PC-9 (cell line): ENCODE measurements around the gene HIPK1. TPM values are rescaled to one million over a fixed set of nuclear protein-coding genes. Genes with fewer than 3 reads are reported as not detected.
"Not testable (repeated sequence)": the region's sequence is repeated elsewhere in the genome, so short reads cannot be mapped to it uniquely, and the experiment has no call there.

Experiments used
- BruUV-seq: library from RNA; stranded (reverse); fragments of 400-500 nt; replicated peaks from 2 replicates; lab custom pipeline; 2021; lab: Mats Ljungman, UMichigan
- CTCF ChIA-PET: fragments of 300-600 bp; sonication (Branson Sonifier 250); formaldehyde crosslinking; loops from one replicate; lab custom pipeline; 2022; ENCODE audit warnings: antibody characterized with exemption; lab: Charles Lee
- POLR2A ChIA-PET: fragments of 300-600 bp; sonication (Branson Sonifier 250); formaldehyde crosslinking; loops from one replicate; lab custom pipeline; 2022; ENCODE audit warnings: antibody characterized with exemption; ENCODE audit not compliant: unreplicated experiment; lab: Charles Lee
- DNase-seq, 2 experiments: peaks; one replicate each; pipeline versions ENCODE4 v3.0.0 to v3.0.0-alpha.2; 2015 to 2022; ENCODE audit warnings: mixed read lengths in 1 of 2
- H2AFZ ChIP-seq: fragments of 200-600 bp; sonication (generic); 2 replicates; pipeline ENCODE4 v1.8.1; 2017; ENCODE audit warnings: antibody characterized with exemption
- H3F3A ChIP-seq: fragments of 200-600 bp; sonication (generic); 2 replicates; pipeline ENCODE4 v1.8.1; 2017; ENCODE audit warnings: antibody characterized with exemption, mild to moderate bottlenecking, low read depth; ENCODE audit not compliant: insufficient read depth
- H3K27ac ChIP-seq: fragments of 200-600 bp; sonication (generic); 2 replicates; pipeline ENCODE4 v1.6.1; 2016; ENCODE audit warnings: mixed run types
- H3K27me3 ChIP-seq: fragments of 200-600 bp; sonication (generic); 2 replicates; pipeline ENCODE4 v1.6.1; 2016; ENCODE audit warnings: low read depth, mixed run types; ENCODE audit not compliant: insufficient read depth
- H3K36me3 ChIP-seq: fragments of 200-600 bp; sonication (generic); 2 replicates; pipeline ENCODE4 v1.6.1; 2016; ENCODE audit warnings: low read depth, mixed run types
- H3K4me1 ChIP-seq: fragments of 200-600 bp; sonication (generic); replicated peaks from 2 replicates; pipeline ENCODE4 v1.6.1; 2016; ENCODE audit warnings: mixed run types; ENCODE audit not compliant: insufficient read depth
- H3K4me2 ChIP-seq: fragments of 200-600 bp; sonication (generic); 2 replicates; pipeline ENCODE4 v1.6.1; 2017; ENCODE audit warnings: mixed run types
- H3K4me3 ChIP-seq: fragments of 200-600 bp; sonication (generic); 2 replicates; pipeline ENCODE4 v1.6.1; 2016; ENCODE audit warnings: mixed run types
- H3K79me2 ChIP-seq: fragments of 200-600 bp; sonication (generic); 2 replicates; pipeline ENCODE4 v1.6.1; 2017; ENCODE audit warnings: low read depth, mixed run types
- H3K9me2 ChIP-seq: fragments of 200-600 bp; sonication (generic); 2 replicates; pipeline ENCODE4 v1.8.1; 2017; ENCODE audit warnings: mild to moderate bottlenecking; ENCODE audit not compliant: insufficient read depth
- H3K9me3 ChIP-seq: fragments of 200-600 bp; sonication (generic); 2 replicates; pipeline ENCODE4 v1.8.1; 2016; ENCODE audit warnings: low read depth; ENCODE audit not compliant: insufficient read depth
- H4K20me1 ChIP-seq: fragments of 200-600 bp; sonication (generic); 2 replicates; pipeline ENCODE4 v1.8.1; 2017; ENCODE audit not compliant: insufficient read depth
- EZH2 ChIP-seq: fragments of 200-600 bp; sonication (generic); IDR thresholded peaks from 2 replicates; pipeline ENCODE4 v1.8.0; 2017; ENCODE audit warnings: antibody characterized with exemption, low read depth
- intact Hi-C: fragments of 100-400 bp; cut with micrococcal nuclease; formaldehyde crosslinking; loops from one replicate; pipeline ENCODE4 v1.10.0; 2022; ENCODE audit not compliant: unreplicated experiment
- total RNA-seq: library from RNA; stranded (reverse); gene quantifications from 2 replicates; pipeline ENCODE4 v1.2.3, GENCODE V29; 2021
- TF ChIP-seq, protein P1 (sequence below): fragments of 200-600 bp; sonication (generic); conservative IDR thresholded peaks from 2 replicates; pipeline ENCODE4 v1.6.1; 2017; ENCODE audit warnings: mixed run types, antibody characterized with exemption, mild to moderate bottlenecking, moderate library complexity

HIPK1 gene
- total RNA-seq, 1 experiment from 2014 or later: 26.3 TPM

DNA sequence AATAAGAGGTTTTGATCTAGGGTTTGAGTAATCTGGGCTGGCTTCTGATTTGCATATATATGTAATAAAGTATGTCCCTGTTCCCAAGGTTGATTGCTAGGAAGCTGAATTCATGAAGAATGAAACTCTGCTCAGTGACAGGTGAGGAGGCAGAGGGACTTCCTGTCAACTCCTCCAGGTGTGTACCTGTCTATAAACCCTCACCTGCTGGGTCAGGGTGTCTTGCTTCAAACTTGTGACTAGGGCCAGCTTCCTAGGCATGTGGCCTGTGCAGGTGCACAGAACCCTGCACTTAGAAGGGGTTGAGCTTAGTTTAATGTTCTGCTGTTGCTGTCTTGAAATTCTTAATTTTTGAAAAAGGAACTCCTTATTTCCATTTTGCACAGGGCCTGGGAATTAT lies 71.3 kb downstream of the HIPK1 start:
- Histone ChIP-seq H3K4me2 (no peak overlapping the region), H3K27ac (no peak overlapping the region), H3K4me1 (no peaks in the 10 kb centered on the region), H4K20me1 (no peaks in the 10 kb centered on the region), H3K4me3 (no peak overlapping the region), H3K9me2 (no peaks in the 10 kb centered on the region), H3F3A (no peaks in the 10 kb centered on the region), H3K9me3 (peaks cover 8% of the 10 kb centered on the region), H3K27me3 (no peaks in the 10 kb centered on the region), H3K36me3 (no peaks in the 10 kb centered on the region), H3K79me2 (no peaks in the 10 kb centered on the region), H2AFZ (no peak overlapping the region)
- POLR2A ChIA-PET: no interaction called here
- intact Hi-C loops: no loop called here
- BruUV-seq: no TSS peak
- TF ChIP-seq EZH2: no peak
- TF ChIP-seq, protein P1, sequence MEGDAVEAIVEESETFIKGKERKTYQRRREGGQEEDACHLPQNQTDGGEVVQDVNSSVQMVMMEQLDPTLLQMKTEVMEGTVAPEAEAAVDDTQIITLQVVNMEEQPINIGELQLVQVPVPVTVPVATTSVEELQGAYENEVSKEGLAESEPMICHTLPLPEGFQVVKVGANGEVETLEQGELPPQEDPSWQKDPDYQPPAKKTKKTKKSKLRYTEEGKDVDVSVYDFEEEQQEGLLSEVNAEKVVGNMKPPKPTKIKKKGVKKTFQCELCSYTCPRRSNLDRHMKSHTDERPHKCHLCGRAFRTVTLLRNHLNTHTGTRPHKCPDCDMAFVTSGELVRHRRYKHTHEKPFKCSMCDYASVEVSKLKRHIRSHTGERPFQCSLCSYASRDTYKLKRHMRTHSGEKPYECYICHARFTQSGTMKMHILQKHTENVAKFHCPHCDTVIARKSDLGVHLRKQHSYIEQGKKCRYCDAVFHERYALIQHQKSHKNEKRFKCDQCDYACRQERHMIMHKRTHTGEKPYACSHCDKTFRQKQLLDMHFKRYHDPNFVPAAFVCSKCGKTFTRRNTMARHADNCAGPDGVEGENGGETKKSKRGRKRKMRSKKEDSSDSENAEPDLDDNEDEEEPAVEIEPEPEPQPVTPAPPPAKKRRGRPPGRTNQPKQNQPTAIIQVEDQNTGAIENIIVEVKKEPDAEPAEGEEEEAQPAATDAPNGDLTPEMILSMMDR: no peak
- CTCF ChIA-PET: interaction anchor here (0.6 kb wide), 1 partner anchor 9 kb away, joined by 3 read pairs; no protein-coding TSS in a partner anchor
- DNase-seq: no peak

GRCh38 chr1:114002492-114003239 lies 73.5 kb downstream of the HIPK1 start:
- no peaks in the 10 kb centered on the region for H3K9me3 ChIP-seq
- no peaks in the 10 kb centered on the region for H3K79me2 ChIP-seq
- TF ChIP-seq, protein P1: no peak
- no peak for TF ChIP-seq EZH2
- H2AFZ ChIP-seq: no peak overlapping the region
- no peaks in the 10 kb centered on the region for H3K36me3 ChIP-seq
- ChIA-PET POLR2A (no interaction called here), CTCF (no interaction called here)
- no peaks in the 10 kb centered on the region for H4K20me1 ChIP-seq
- H3F3A ChIP-seq: no peaks in the 10 kb centered on the region
- no peak overlapping the region for H3K27ac ChIP-seq
- H3K4me1 ChIP-seq: no peaks in the 10 kb centered on the region
- H3K4me3 ChIP-seq: no peak overlapping the region
- intact Hi-C loops: no loop called here
- H3K4me2 ChIP-seq: no peak overlapping the region
- no peak for DNase-seq
- no TSS peak for BruUV-seq
- H3K9me2 ChIP-seq: no peaks in the 10 kb centered on the region
- no peaks in the 10 kb centered on the region for H3K27me3 ChIP-seq

GRCh38 chr1:114003431-114003830 lies 74.3 kb downstream of the HIPK1 start:
- no peak overlapping the region for H2AFZ ChIP-seq
- H3K4me1 ChIP-seq: peaks cover 2% of the 10 kb centered on the region; the same call in 1 of the 2 replicates
- H3K9me3 ChIP-seq: no peaks in the 10 kb centered on the region
- no peaks in the 10 kb centered on the region for H3K36me3 ChIP-seq
- TF ChIP-seq EZH2: no peak
- TF ChIP-seq, protein P1: no peak
- no peak overlapping the region for H3K4me3 ChIP-seq
- no peak overlapping the region for H3K4me2 ChIP-seq
- no peak overlapping the region for H3K27ac ChIP-seq
- ChIA-PET POLR2A (no interaction called here), CTCF (interaction anchor here (0.6 kb wide), 1 partner anchor 1591 kb away, joined by 5 read pairs; no protein-coding TSS in a partner anchor)
- H4K20me1 ChIP-seq: no peaks in the 10 kb centered on the region
- intact Hi-C loops: no loop called here
- no peaks in the 10 kb centered on the region for H3K79me2 ChIP-seq
- H3K27me3 ChIP-seq: no peaks in the 10 kb centered on the region
- H3F3A ChIP-seq: no peaks in the 10 kb centered on the region
- no peak for DNase-seq
- H3K9me2 ChIP-seq: no peaks in the 10 kb centered on the region
- no TSS peak for BruUV-seq

DNA sequence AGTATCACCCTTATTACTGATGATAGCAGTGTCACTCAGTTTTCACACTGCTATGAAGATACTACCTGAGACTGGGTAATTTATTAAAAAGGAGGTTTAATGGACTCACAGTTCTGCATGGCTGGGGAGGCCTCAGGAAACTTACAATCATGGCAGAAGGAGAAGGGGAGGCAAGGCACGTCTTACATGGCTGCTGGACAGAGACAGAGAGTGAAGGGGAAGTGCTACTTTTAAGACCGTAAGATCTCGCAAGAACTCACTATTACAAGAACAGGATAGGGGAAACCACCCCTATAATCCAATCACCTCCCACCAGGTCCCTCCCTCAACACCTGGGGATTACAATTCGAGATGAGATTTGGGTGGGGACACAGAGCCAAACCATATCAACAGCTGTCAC lies 77.7 kb downstream of the HIPK1 start:
- DNase-seq, BruUV-seq, POLR2A ChIA-PET, H3K27ac ChIP-seq, intact Hi-C loops, CTCF ChIA-PET, H3K9me2 ChIP-seq, H3K4me3 ChIP-seq, H3K9me3 ChIP-seq, H4K20me1 ChIP-seq, H2AFZ ChIP-seq, H3K79me2 ChIP-seq, H3K27me3 ChIP-seq, H3F3A ChIP-seq, H3K36me3 ChIP-seq, H3K4me2 ChIP-seq: not testable (repeated sequence)
- H3K4me1 ChIP-seq: peaks cover 16% of the 10 kb centered on the region; the same call in 1 of the 2 replicates
